Natural killer cell (primary cell): Measurements from ENCODE around the gene ZNF718. TPM values are rescaled to one million over a fixed set of nuclear protein-coding genes. Genes with fewer than 3 reads are reported as not detected.
"Not testable (repeated sequence)": the region's sequence is repeated elsewhere in the genome, so short reads cannot be mapped to it uniquely, and the experiment has no call there.

Experiments used
- ATAC-seq, 3 donors: fragments of 150-1000 bp in 2 of 3; fragments of 200-7000 bp in 1 of 3; cut with Tn5 transposase; 1 replicate in 1 of 3; 2 replicates in 2 of 3; pipeline ENCODE4 v1.10.0; 2021; ENCODE audit warnings: mild to moderate bottlenecking in 2 of 3, moderate library complexity in 2 of 3
- DNase-seq, 2 donors: peaks; one replicate each; pipeline versions ENCODE4 v3.0.0 to v3.0.0-alpha.2; 2013 to 2021; ENCODE audit warnings: mixed read lengths in 1 of 2
- H3K27ac ChIP-seq: one replicate; pipeline ENCODE4 v1.5.1; 2013; ENCODE audit warnings: mild to moderate bottlenecking, low read length
- H3K27me3 ChIP-seq: one replicate; pipeline ENCODE4 v1.6.1; 2013; ENCODE audit warnings: low read length; ENCODE audit not compliant: control insufficient read depth, insufficient read depth
- H3K36me3 ChIP-seq: one replicate; pipeline ENCODE4 v1.6.1; 2013; ENCODE audit warnings: low read length; ENCODE audit not compliant: control insufficient read depth, insufficient read depth
- H3K4me1 ChIP-seq: one replicate; pipeline ENCODE4 v1.6.1; 2013; ENCODE audit warnings: low read length; ENCODE audit not compliant: control insufficient read depth, insufficient read depth
- H3K4me3 ChIP-seq: one replicate; pipeline ENCODE4 v1.5.1; 2013; ENCODE audit warnings: low read length
- H3K9me3 ChIP-seq: one replicate; pipeline ENCODE4 v1.6.1; 2013; ENCODE audit warnings: low read length; ENCODE audit not compliant: control insufficient read depth, insufficient read depth
- H3K27ac Mint-ChIP-seq, 2 donors: one replicate each; pipeline ENCODE4 v1.8.0; 2022; ENCODE audit warnings: mild to moderate bottlenecking in 2 of 2, mixed read lengths in 2 of 2, moderate library complexity in 1 of 2
- H3K27me3 Mint-ChIP-seq, 2 donors: one replicate each; pipeline ENCODE4 v1.8.0; 2022; ENCODE audit warnings: low read depth in 2 of 2, mixed read lengths in 2 of 2
- H3K36me3 Mint-ChIP-seq: one replicate; pipeline ENCODE4 v1.8.0; 2022; ENCODE audit warnings: mixed read lengths
- H3K4me1 Mint-ChIP-seq, 2 donors: one replicate each; pipeline ENCODE4 v1.8.0; 2022; ENCODE audit warnings: mixed read lengths in 2 of 2
- H3K4me3 Mint-ChIP-seq: one replicate; pipeline ENCODE4 v1.8.0; 2022; ENCODE audit warnings: mild to moderate bottlenecking, moderate library complexity, mixed read lengths
- H3K9me3 Mint-ChIP-seq, 2 donors: one replicate each; pipeline ENCODE4 v1.8.0; 2022; ENCODE audit warnings: mixed read lengths in 2 of 2
- WGBS: methylation state at CpG from one replicate; pipeline ENCODE4 v1.1.7; 2013; ENCODE audit warnings: missing lambda C conversion rate; ENCODE audit not compliant: insufficient coverage; 5-methylcytosine and 5-hydroxymethylcytosine counted together
- intact Hi-C: fragments of 100-400 bp; cut with micrococcal nuclease; formaldehyde crosslinking; loops from one replicate; pipeline ENCODE4 v1.14.2; 2022
- total RNA-seq, 4 donors: library from RNA; stranded (reverse); fragments of 120-200 nt in 1 of 4; gene quantifications; one replicate each; pipeline versions ENCODE4 v1.2.3 to v1.2.4, GENCODE V29; 2013 to 2022
- TF ChIP-seq, protein P1 (sequence below): fragments of 200-600 bp; IDR thresholded peaks from one replicate; pipeline ENCODE4 v1.8.0; 2022; ENCODE audit warnings: antibody characterized with exemption

The ZNF718 gene
- total RNA-seq, 3 donors from 2014 or later (not counting 1 experiment from before 2014, with no cell fraction given): 7.9 to 16.1 (median 15.1) TPM

DNA sequence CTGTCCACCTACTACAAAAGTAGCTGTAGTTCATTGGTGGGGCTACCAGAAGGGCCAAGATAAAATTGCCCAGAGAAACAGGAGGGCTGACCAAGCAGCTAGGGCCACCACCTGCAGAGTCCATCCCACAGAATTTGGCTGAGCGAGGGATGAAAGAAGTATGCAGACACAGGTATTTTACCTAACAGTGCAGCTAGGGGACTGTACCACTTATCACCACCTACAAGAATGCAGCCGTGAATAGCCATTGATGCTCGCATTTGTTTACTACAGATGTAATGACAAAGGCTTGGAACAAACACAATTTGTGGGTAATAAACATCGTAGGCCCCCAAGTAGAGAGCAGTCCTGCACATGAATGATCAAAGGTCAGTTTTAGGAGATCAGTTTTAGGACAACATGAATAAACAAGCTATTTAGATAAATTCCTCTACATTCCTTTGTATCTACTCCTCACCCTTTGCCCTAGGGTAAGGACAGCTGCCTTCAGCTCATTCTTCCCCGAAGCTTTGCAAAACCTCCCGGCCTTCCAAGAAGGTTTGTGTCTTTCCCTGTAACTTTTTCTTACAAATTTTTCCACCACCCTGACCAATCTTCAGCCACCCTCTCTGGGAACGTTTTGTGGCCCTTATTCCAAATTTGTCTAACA lies 49.5 kb downstream of the ZNF718 start:
- H3K27me3 ChIP-seq: no peaks in the 10 kb centered on the region
- no peak overlapping the region for H3K27ac ChIP-seq
- no peaks in the 10 kb centered on the region for H3K36me3 ChIP-seq
- peaks cover 16 to 34% of the 10 kb centered on the region in 2 donors for H3K9me3 Mint-ChIP-seq
- H3K27ac Mint-ChIP-seq: no peak overlapping the region
- H3K4me3 ChIP-seq: no peak overlapping the region
- peaks cover 69% of the 10 kb centered on the region for H3K9me3 ChIP-seq
- H3K4me1 Mint-ChIP-seq: peaks cover 5 to 18% of the 10 kb centered on the region in 2 donors
- H3K4me3 Mint-ChIP-seq: no peak overlapping the region
- no peaks in the 10 kb centered on the region for H3K4me1 ChIP-seq
- peaks cover 68% of the 10 kb centered on the region for H3K36me3 Mint-ChIP-seq
- WGBS: 93% methylated on average over 6 of the region's 7 CpGs
- ATAC-seq (no peak), DNase-seq (no peak)
- TF ChIP-seq, protein P1, sequence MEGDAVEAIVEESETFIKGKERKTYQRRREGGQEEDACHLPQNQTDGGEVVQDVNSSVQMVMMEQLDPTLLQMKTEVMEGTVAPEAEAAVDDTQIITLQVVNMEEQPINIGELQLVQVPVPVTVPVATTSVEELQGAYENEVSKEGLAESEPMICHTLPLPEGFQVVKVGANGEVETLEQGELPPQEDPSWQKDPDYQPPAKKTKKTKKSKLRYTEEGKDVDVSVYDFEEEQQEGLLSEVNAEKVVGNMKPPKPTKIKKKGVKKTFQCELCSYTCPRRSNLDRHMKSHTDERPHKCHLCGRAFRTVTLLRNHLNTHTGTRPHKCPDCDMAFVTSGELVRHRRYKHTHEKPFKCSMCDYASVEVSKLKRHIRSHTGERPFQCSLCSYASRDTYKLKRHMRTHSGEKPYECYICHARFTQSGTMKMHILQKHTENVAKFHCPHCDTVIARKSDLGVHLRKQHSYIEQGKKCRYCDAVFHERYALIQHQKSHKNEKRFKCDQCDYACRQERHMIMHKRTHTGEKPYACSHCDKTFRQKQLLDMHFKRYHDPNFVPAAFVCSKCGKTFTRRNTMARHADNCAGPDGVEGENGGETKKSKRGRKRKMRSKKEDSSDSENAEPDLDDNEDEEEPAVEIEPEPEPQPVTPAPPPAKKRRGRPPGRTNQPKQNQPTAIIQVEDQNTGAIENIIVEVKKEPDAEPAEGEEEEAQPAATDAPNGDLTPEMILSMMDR: no peak
- intact Hi-C loops: no loop called here
- no peaks in the 10 kb centered on the region for H3K27me3 Mint-ChIP-seq

- no peaks in the 10 kb centered on the region for H3K27me3 Mint-ChIP-seq
- TF ChIP-seq, protein P1: no peak
- H3K36me3 ChIP-seq: no peaks in the 10 kb centered on the region
- no peak overlapping the region for H3K27ac ChIP-seq
- intact Hi-C loops: no loop called here
- peaks cover 65% of the 10 kb centered on the region for H3K9me3 ChIP-seq
- ATAC-seq: no peak
- no peaks in the 10 kb centered on the region for H3K4me1 ChIP-seq
- no peak overlapping the region for H3K4me3 ChIP-seq
- H3K36me3 Mint-ChIP-seq: peaks cover 60% of the 10 kb centered on the region
- H3K4me3 Mint-ChIP-seq: no peak overlapping the region
- no peaks in the 10 kb centered on the region for H3K27me3 ChIP-seq
- H3K27ac Mint-ChIP-seq: no peak overlapping the region
- peaks cover 14 to 30% of the 10 kb centered on the region in 2 donors for H3K9me3 Mint-ChIP-seq
- peaks cover 5 to 18% of the 10 kb centered on the region in 2 donors for H3K4me1 Mint-ChIP-seq
- DNase-seq: no peak
These were observed 51.7 kb downstream of the ZNF718 start for GRCh38 chr4:175986-176385.

- no peak overlapping the region for H3K4me3 ChIP-seq
- Mint-ChIP-seq H3K4me3 (no peak overlapping the region), H3K36me3 (peaks cover 66% of the 10 kb centered on the region), H3K4me1 (peaks cover 9 to 18% of the 10 kb centered on the region in 2 donors), H3K27ac (no peak overlapping the region), H3K9me3 (peaks cover 16 to 34% of the 10 kb centered on the region in 2 donors), H3K27me3 (no peaks in the 10 kb centered on the region)
- WGBS: 100% methylated on average over 1 of the region's 1 CpG
- H3K4me1 ChIP-seq: no peaks in the 10 kb centered on the region
- ATAC-seq: no peak
- no peak overlapping the region for H3K27ac ChIP-seq
- intact Hi-C loops: no loop called here
- no peaks in the 10 kb centered on the region for H3K36me3 ChIP-seq
- peaks cover 57% of the 10 kb centered on the region for H3K9me3 ChIP-seq
- TF ChIP-seq, protein P1: no peak
- no peak for DNase-seq
- no peaks in the 10 kb centered on the region for H3K27me3 ChIP-seq
These were observed 52.7 kb downstream of the ZNF718 start for GRCh38 chr4:176995-177394.

DNA sequence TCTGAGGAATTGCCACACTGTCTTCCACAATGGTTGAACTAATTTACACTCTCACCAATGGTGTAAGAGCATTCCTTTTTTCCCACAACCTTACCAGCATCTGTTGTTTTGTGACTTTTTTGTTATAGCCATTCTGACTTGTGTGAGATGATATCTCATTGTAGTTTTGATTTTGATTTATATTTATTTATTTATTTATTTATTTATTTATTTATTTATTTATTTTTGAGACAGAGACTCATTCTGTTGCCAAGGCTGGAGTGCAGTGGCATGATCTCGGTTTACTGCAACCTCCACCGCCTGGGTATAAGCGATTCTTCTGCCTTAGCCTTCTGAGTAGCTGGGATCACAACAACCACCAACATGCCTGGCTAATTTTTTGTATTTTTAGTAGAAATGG lies 57.9 kb downstream of the ZNF718 start:
- H3K27me3 ChIP-seq, H3K4me1 ChIP-seq, intact Hi-C loops, H3K36me3 ChIP-seq, H3K27me3 Mint-ChIP-seq, H3K27ac Mint-ChIP-seq, H3K27ac ChIP-seq, H3K4me3 Mint-ChIP-seq, H3K4me3 ChIP-seq, DNase-seq, ATAC-seq: not testable (repeated sequence)
- Mint-ChIP-seq H3K9me3 (peaks cover 18 to 28% of the 10 kb centered on the region in 2 donors), H3K36me3 (peaks cover 78% of the 10 kb centered on the region), H3K4me1 (peaks cover 9 to 14% of the 10 kb centered on the region in 2 donors)
- 98% methylated on average over 3 of the region's 3 CpGs for WGBS
- peaks cover 41% of the 10 kb centered on the region for H3K9me3 ChIP-seq
